ENCODE results near the gene MYO1H.

Gene MYO1H

GRCh38 chr12:109462868-109463692, 115.4 kb downstream of the MYO1H start:
- ChIA-PET CTCF (interaction anchor here (0.5 to 3.2 kb wide), 10 partner anchors 9 to 149 kb away, joined by 3 to 16 read pairs (median 4); partner anchors contain the start of genes KCTD10 and UBE3B), POLR2A (interaction anchor here (0.6 to 4.0 kb wide), 10 partner anchors 9 to 732 kb away, joined by 3 to 32 read pairs (median 8); partner anchors contain the start of genes KCTD10 and UBE3B)
- TF ChIP-seq CTCF (IDR thresholded peaks at IDR 0.05; ENCODE audit: insufficient read depth, low read length, missing control alignments): no peak
- H3K4me3 ChIP-seq (ENCODE audit: low read depth, low read length): peak overlapping the region; percentile 40
- peak; percentile 97 for DNase-seq (ENCODE audit: low read depth, low spot score)

GRCh38 chr12:109463756-109464155, 116.1 kb downstream of the MYO1H start:
- no peak for TF ChIP-seq CTCF (IDR thresholded peaks at IDR 0.05; ENCODE audit: insufficient read depth, low read length, missing control alignments)
- ChIA-PET CTCF (interaction anchor here (1.2 to 3.2 kb wide), 4 partner anchors 9 to 35 kb away, joined by 3 to 16 read pairs (median 4); partner anchors contain the start of genes KCTD10 and UBE3B), POLR2A (interaction anchor here (0.6 to 4.0 kb wide), 6 partner anchors 9 to 733 kb away, joined by 5 to 32 read pairs (median 12); partner anchors contain the start of genes KCTD10 and UBE3B)
- DNase-seq (ENCODE audit: low read depth, low spot score): no peak
- H3K4me3 ChIP-seq (ENCODE audit: low read depth, low read length): peak overlapping the region; percentile 40

GRCh38 chr12:109464642-109465351, 117.1 kb downstream of the MYO1H start:
- POLR2A ChIA-PET: interaction anchor here (3.9 kb wide), 1 partner anchor 13 kb away, joined by 23 read pairs; the partner anchor contains the start of genes KCTD10 and UBE3B
- no peak for TF ChIP-seq CTCF (IDR thresholded peaks at IDR 0.05; ENCODE audit: insufficient read depth, low read length, missing control alignments)
- no peak for DNase-seq (ENCODE audit: low read depth, low spot score)
- CTCF ChIA-PET: interaction anchor here (1.0 to 2.2 kb wide), 4 partner anchors 11 to 37 kb away, joined by 3 to 6 read pairs (median 5); no protein-coding TSS in a partner anchor
- H3K4me3 ChIP-seq (ENCODE audit: low read depth, low read length): no peak overlapping the region

- no peak overlapping the region for H3K4me3 ChIP-seq (ENCODE audit: low read depth, low read length)
- no peak for TF ChIP-seq CTCF (IDR thresholded peaks at IDR 0.05; ENCODE audit: insufficient read depth, low read length, missing control alignments)
- CTCF ChIA-PET: interaction anchor here (1.1 to 2.2 kb wide), 6 partner anchors 9 to 434 kb away, joined by 3 to 6 read pairs (median 4); no protein-coding TSS in a partner anchor
- DNase-seq (ENCODE audit: low read depth, low spot score): no peak
- POLR2A ChIA-PET: no interaction called here
Observed at GRCh38 chr12:109466305-109466704, 118.6 kb downstream of the MYO1H start.

GRCh38 chr12:109466821-109467220, 119.1 kb downstream of the MYO1H start:
- DNase-seq (ENCODE audit: low read depth, low spot score): no peak
- POLR2A ChIA-PET: interaction anchor here (0.9 kb wide), 1 partner anchor 22 kb away, joined by 3 read pairs; no protein-coding TSS in a partner anchor
- no peak for TF ChIP-seq CTCF (IDR thresholded peaks at IDR 0.05; ENCODE audit: insufficient read depth, low read length, missing control alignments)
- CTCF ChIA-PET: interaction anchor here (1.1 to 2.1 kb wide), 6 partner anchors 9 to 434 kb away, joined by 3 to 9 read pairs (median 4); no protein-coding TSS in a partner anchor
- no peak overlapping the region for H3K4me3 ChIP-seq (ENCODE audit: low read depth, low read length)
